MM.1S (cell line): ENCODE results near the gene RHOU.

Experiments
- CTCF ChIP-seq: fragments of 300-600 bp; sonication (generic); IDR thresholded peaks from 2 replicates; pipeline ENCODE4 v1.5.1; 2016; ENCODE audit warnings: antibody characterized with exemption, low read length, mixed read lengths
- EZH2 ChIP-seq: fragments of 300-600 bp; sonication (generic); optimal IDR thresholded peaks from 2 replicates; pipeline ENCODE3; 2017; ENCODE audit warnings: low read depth, mild to moderate bottlenecking, antibody characterized with exemption, low read length, mixed read lengths

GRCh38 chr1:228702433-228702832, 32.8 kb upstream of the RHOU start:
- TF ChIP-seq CTCF (no peak), EZH2 (no peak)
